HT1080 (cell line): ENCODE measurements around the gene ATP7B. TPM values are rescaled to one million over a fixed set of nuclear protein-coding genes. Genes with fewer than 3 reads are reported as not detected.
"Not testable (repeated sequence)": the region's sequence is repeated elsewhere in the genome, so short reads cannot be mapped to it uniquely, and the experiment has no call there.

Experiments used
- DNase-seq: peaks from one replicate; pipeline ENCODE4 v3.0.0-alpha.2; 2015; ENCODE audit warnings: low read depth
- total RNA-seq: library from RNA; depleted of rRNA; stranded (reverse); fragments of >200 nt; shearing (Covaris generic); gene quantifications from 2 replicates; pipeline ENCODE4 v1.2.3, GENCODE V29; 2014

The ATP7B gene
- total RNA-seq, 1 experiment from 2014 or later, result 2.3 TPM

GRCh38 chr13:52006523-52007245, 4.6 kb downstream of the ATP7B start:
- no peak for DNase-seq

DNA sequence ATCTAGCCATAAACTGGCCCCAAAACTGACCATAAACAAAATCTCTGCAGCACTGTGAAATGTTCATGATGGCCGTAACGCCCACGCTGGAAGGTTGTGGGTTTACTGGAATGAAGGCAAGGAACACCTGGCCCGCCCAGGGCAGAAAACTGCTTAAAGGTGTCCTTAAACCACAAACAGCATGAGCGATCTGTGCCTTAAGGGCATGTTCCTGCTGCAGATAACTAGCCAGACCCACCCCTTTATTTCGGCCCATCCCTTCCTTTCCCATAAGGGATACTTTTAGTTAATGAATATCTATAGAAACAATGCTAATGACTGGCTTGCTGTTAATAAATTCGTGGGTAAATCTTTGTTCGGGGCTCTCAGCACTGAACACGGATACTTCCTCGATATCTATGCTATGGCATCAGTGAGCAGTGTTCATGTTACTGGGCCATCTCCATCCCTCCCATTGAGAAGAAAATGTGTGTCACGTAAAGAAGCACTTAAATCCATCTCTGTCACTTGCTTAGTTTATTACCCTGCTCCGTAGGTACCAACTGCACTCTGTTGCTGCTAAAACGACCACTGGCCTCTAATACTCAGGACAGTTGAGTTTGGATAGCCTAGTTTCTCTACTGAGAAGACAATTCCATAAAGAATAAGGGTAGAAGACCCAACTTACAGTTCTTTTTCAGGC, 5.3 kb downstream of the ATP7B start:
- DNase-seq, result no peak

- peak; percentile 12 for DNase-seq
These were observed 6.6 kb downstream of the ATP7B start for GRCh38 chr13:52004511-52005170.

GRCh38 chr13:52003541-52003940, 7.7 kb downstream of the ATP7B start:
- DNase-seq, result no peak

- DNase-seq, result no peak
These were observed 8.9 kb downstream of the ATP7B start for GRCh38 chr13:52002361-52002760.

GRCh38 chr13:52001120-52001731, 10.0 kb downstream of the ATP7B start:
- peak; percentile 37 for DNase-seq

GRCh38 chr13:51999921-52000320, 11.3 kb downstream of the ATP7B start:
- no peak for DNase-seq

GRCh38 chr13:51999510-51999911, 11.7 kb downstream of the ATP7B start:
- DNase-seq, result no peak

GRCh38 chr13:51998723-51999509, 12.3 kb downstream of the ATP7B start:
- no peak for DNase-seq

- no peak for DNase-seq
These were observed 13.5 kb downstream of the ATP7B start for GRCh38 chr13:51997641-51998330.

GRCh38 chr13:51997186-51997585, 14.1 kb downstream of the ATP7B start:
- no peak for DNase-seq

- no peak for DNase-seq
These were observed 14.6 kb downstream of the ATP7B start for GRCh38 chr13:51996641-51997040.

DNA sequence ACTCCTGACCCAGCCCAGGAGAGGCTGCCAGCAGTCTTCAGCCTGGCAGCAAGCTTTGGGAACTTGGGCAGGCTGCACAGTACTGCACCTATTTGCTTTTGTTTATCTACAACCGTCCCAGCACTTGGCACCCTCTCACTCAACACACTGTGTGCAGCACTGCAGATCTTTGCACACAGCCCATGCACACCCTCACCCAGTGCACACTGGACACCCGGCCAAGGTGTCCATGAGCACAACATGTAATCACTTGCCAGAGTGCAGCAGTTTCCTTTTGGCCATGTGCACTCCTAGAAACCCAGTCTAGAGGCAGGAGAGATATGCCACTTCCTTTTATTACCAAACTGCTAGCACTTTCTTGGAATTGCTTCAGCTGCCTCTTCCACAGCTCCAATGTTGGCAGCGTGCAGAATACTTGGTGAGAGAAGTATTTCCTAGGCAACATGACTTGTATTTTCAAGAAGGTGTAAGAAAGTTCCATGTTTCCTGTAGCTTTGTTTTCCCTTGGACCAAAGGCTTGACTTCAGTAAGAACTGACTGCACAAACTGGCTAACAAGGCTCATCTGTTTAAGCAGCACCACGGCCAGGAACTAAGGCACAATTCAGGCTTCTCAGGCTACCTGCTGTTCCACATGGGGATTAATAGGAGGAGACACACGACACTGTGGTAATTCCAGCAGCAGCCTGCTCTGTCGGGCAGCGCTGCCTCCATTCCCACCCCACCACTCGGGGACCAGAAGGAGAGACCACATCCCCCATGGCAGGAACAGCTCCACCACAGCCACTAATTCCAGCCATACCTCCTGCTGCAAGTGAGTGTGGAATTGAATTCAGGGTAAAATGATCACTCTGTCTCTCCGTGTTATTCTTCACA, 15.3 kb downstream of the ATP7B start:
- no peak for DNase-seq

DNA sequence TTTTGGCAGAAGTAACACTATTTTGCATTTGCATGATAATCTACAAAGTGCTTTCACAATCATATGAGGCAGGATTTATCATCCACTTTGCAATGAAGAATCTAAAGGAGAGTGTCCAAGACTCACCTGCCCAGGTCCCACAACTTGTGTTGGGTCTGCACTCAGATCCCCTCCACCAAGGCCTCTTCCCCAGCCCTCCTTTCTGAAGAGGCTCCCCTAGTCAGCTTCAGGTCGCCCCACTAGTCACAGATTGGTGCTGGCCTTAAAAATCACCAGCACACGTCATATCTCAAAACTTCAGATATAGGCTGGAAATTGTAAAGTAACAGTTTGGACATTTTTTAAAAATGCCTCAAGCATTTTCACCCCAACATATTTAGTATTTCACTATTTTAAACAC, 17.5 kb downstream of the ATP7B start:
- DNase-seq, result no peak

GRCh38 chr13:51988988-51989618, 22.1 kb downstream of the ATP7B start:
- no peak for DNase-seq

GRCh38 chr13:51984904-51985303, 26.3 kb downstream of the ATP7B start:
- DNase-seq, result not testable (repeated sequence)

GRCh38 chr13:51983292-51983691, 28.0 kb downstream of the ATP7B start:
- not testable (repeated sequence) for DNase-seq

GRCh38 chr13:51981355-51981754, 29.9 kb downstream of the ATP7B start:
- no peak for DNase-seq

- DNase-seq, result no peak
These were observed 30.3 kb downstream of the ATP7B start for GRCh38 chr13:51980908-51981307.
